IPS-18c (cell line): ENCODE data around the gene COIL.

Experiments used
- H3K4me3 ChIP-seq: 2 replicates; pipeline ENCODE4 v1.7.0; 2013; ENCODE audit warnings: low read depth, mild to moderate bottlenecking, low read length, moderate library complexity; ENCODE audit not compliant: insufficient read depth
- H3K9me3 ChIP-seq: one replicate; pipeline ENCODE4 v1.6.1; 2013; ENCODE audit warnings: mild to moderate bottlenecking, low read length, moderate library complexity; ENCODE audit not compliant: control insufficient read depth, insufficient read depth

Gene COIL

GRCh38 chr17:56925088-56925487 is 35.8 kb downstream of the COIL start:
- Histone ChIP-seq H3K4me3 (no peak overlapping the region), H3K9me3 (peaks cover 6% of the 10 kb centered on the region)

GRCh38 chr17:56919717-56920116 is 41.1 kb downstream of the COIL start:
- Histone ChIP-seq H3K9me3 (peaks cover 2% of the 10 kb centered on the region), H3K4me3 (no peak overlapping the region)

- Histone ChIP-seq H3K9me3 (peaks cover 2% of the 10 kb centered on the region), H3K4me3 (no peak overlapping the region)
Measured at GRCh38 chr17:56918916-56919315, 41.9 kb downstream of the COIL start.

GRCh38 chr17:56917559-56918296 is 43.1 kb downstream of the COIL start:
- Histone ChIP-seq H3K4me3 (no peak overlapping the region), H3K9me3 (no peaks in the 10 kb centered on the region)

- peak overlapping the region; percentile 82 for H3K4me3 ChIP-seq
- no peaks in the 10 kb centered on the region for H3K9me3 ChIP-seq
Measured at GRCh38 chr17:56914581-56915273, 46.1 kb downstream of the COIL start.

- H3K9me3 ChIP-seq: no peaks in the 10 kb centered on the region
- H3K4me3 ChIP-seq: peak within 1 kb of the TSS; percentile 82
Measured at GRCh38 chr17:56913867-56914580, 46.8 kb downstream of the COIL start, which contains the start of gene TRIM25. TSS of gene TRIM25 (minus strand) at chr17:56914049. CDS start at chr17:56913988, 61 bp downstream.

GRCh38 chr17:56913353-56913866 is 47.4 kb downstream of the COIL start:
- H3K4me3 ChIP-seq: peak overlapping the region; percentile 82
- H3K9me3 ChIP-seq: no peaks in the 10 kb centered on the region

GRCh38 chr17:56913000-56913311 is 47.9 kb downstream of the COIL start:
- H3K4me3 ChIP-seq: peak overlapping the region; percentile 82

GRCh38 chr17:56912105-56912999 is 48.5 kb downstream of the COIL start:
- H3K4me3 ChIP-seq: peak overlapping the region; percentile 82; the same call in 1 of the 2 replicates
- no peaks in the 10 kb centered on the region for H3K9me3 ChIP-seq

More at GRCh38 chr17:56913000-56913311, 47.9 kb downstream of the COIL start:
- H3K9me3 ChIP-seq: no peaks in the 10 kb centered on the region

GRCh38 chr17:56910509-56911235 is 50.2 kb downstream of the COIL start:
- Histone ChIP-seq H3K9me3 (no peaks in the 10 kb centered on the region), H3K4me3 (no peak overlapping the region)

GRCh38 chr17:56909742-56910508 is 50.9 kb downstream of the COIL start:
- H3K9me3 ChIP-seq: no peaks in the 10 kb centered on the region
- no peak overlapping the region for H3K4me3 ChIP-seq

- Histone ChIP-seq H3K4me3 (no peak overlapping the region), H3K9me3 (no peaks in the 10 kb centered on the region)
Measured at GRCh38 chr17:56908001-56908542, 52.8 kb downstream of the COIL start.

GRCh38 chr17:56903560-56903959 is 57.3 kb downstream of the COIL start:
- H3K9me3 ChIP-seq: peaks cover 2% of the 10 kb centered on the region
- H3K4me3 ChIP-seq: no peak overlapping the region

- no peak overlapping the region for H3K4me3 ChIP-seq
- H3K9me3 ChIP-seq: peaks cover 2% of the 10 kb centered on the region
Measured at GRCh38 chr17:56902348-56902747, 58.5 kb downstream of the COIL start.

GRCh38 chr17:56899403-56899802 is 61.4 kb downstream of the COIL start:
- H3K9me3 ChIP-seq: peaks cover 2% of the 10 kb centered on the region
- H3K4me3 ChIP-seq: no peak overlapping the region
